ENCODE measurements around the gene CALY. TPM values are rescaled to one million over a fixed set of nuclear protein-coding genes. Genes with fewer than 3 reads are reported as not detected.

The CALY gene
- total and polyA plus RNA-seq, 7 donors = 0.05 TPM; not detected in 6

GRCh38 chr10:133314911-133315310, 21.8 kb downstream of the CALY start:
- intact Hi-C loops (cut with DNase I) = loop anchor here (5.0 to 10.0 kb wide), 2 partner anchors 57 to 480 kb away; partner anchors contain the start of gene ECHS1 (in 1 of the 2)

GRCh38 chr10:133313192-133313591, 23.5 kb downstream of the CALY start:
- peaks cover 0 to 37% of the 10 kb centered on the region in 2 donors for H3K36me3 ChIP-seq (ENCODE audit: insufficient read depth in 1 of 2, low read depth in 1 of 2)
- peaks cover 0 to 3% (median 0%) of the 10 kb centered on the region in 3 donors for H3K27me3 ChIP-seq (ENCODE audit: insufficient read depth in 3 of 3, low read length in 2 of 3)
- intact Hi-C loops (cut with DNase I) = loop anchor here (5.0 to 10.0 kb wide), 2 partner anchors 59 to 478 kb away; partner anchors contain the start of gene ECHS1 (in 1 of the 2)
- H3K4me1 ChIP-seq = peaks cover 5% of the 10 kb centered on the region
- 67 to 77% (median 67%) methylated on average over 4 of the region's 4 CpGs for WGBS, 3 donors
- H3K27ac ChIP-seq = peak overlapping the region; percentile 23
- H3K9me3 ChIP-seq = no peaks in the 10 kb centered on the region
- DNase-seq (no peak), ATAC-seq (no peak)
- no peak overlapping the region for H3K4me3 ChIP-seq
- no peak for TF ChIP-seq CTCF (IDR thresholded peaks at IDR 0.05)

More at GRCh38 chr10:133314911-133315310, 21.8 kb downstream of the CALY start:
- H3K4me1 ChIP-seq = peaks cover 5% of the 10 kb centered on the region
- WGBS, 3 donors = 87 to 90% (median 88%) methylated on average over 12 of the region's 12 CpGs
- no peaks in the 10 kb centered on the region for H3K9me3 ChIP-seq
- ATAC-seq = no peak
- no peak overlapping the region for H3K27ac ChIP-seq
- H3K36me3 ChIP-seq (ENCODE audit: insufficient read depth in 1 of 2, low read depth in 1 of 2) = peaks cover 0 to 35% of the 10 kb centered on the region in 2 donors
- no peak overlapping the region for H3K4me3 ChIP-seq
- DNase-seq = peak in 1 of 2 donors; percentile 34
- H3K27me3 ChIP-seq (ENCODE audit: insufficient read depth in 3 of 3, low read length in 2 of 3) = peaks cover 0 to 15% (median 3%) of the 10 kb centered on the region in 3 donors
- TF ChIP-seq CTCF (IDR thresholded peaks at IDR 0.05) = no peak

DNA sequence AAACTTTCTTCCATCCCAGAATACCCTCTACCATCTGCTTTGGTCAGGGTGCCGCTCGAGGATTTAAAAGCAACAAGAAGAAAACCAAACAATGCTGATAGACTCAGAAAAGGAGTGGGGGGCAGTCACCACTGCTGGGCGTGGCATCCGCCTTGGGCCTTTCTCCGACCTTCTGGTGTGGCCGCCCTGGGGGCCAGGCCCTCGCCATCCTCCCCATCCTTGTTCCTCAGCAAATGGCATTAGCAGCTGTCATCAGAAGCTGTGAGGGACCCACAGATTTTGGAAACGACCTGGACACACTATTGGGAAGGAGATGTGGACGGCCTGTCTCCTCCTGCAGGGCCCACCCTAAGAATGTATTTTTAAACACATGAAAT, 23.9 kb downstream of the CALY start:
- intact Hi-C loops (cut with DNase I) = loop anchor here (5.0 to 10.0 kb wide), 2 partner anchors 60 to 478 kb away; partner anchors contain the start of gene ECHS1 (in 1 of the 2)
- peaks cover 0 to 37% of the 10 kb centered on the region in 2 donors for H3K36me3 ChIP-seq (ENCODE audit: insufficient read depth in 1 of 2, low read depth in 1 of 2)

DNA sequence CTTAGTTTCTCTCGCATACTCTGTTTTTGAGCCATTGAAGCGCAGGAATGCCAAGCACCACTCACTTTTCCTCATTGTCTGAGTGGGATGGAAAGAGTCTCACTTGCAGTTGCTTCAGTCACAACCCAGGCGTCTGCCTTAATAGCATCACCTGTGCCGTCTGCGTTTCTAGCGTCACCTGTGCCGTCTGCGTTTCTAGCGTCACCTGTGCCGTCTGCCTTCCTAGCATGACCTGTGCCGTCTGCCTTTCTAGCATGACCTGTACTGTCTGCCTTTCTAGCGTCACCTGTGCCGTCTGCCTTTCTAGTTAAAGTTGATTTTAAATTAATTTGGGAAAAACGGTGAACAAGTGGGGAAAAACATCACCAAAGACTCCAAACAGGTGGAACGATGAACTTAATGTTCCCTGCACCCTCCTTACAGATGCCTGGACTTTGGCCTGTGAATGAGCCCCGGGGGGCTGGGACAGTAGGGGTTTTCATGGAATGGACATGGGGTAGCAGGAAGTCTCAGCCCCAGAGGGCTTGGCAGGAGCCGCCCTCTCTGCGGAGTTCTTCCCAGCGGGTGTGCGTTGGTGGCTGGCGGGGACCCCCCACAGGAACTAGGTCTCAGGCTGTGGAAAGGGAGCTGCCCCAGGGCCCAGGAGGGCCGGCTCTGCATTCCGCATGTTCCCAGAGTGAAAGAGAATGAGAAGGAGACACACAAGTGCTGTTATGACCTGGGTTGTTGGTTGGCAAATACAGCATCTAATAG, 24.5 kb downstream of the CALY start:
- Histone ChIP-seq H3K27me3 (ENCODE audit: insufficient read depth in 3 of 3, low read length in 2 of 3) (peaks cover 0 to 3% (median 0%) of the 10 kb centered on the region in 3 donors), H3K36me3 (ENCODE audit: insufficient read depth in 1 of 2, low read depth in 1 of 2) (peaks cover 0 to 37% of the 10 kb centered on the region in 2 donors), H3K27ac (no peak overlapping the region), H3K4me3 (no peak overlapping the region), H3K9me3 (no peaks in the 10 kb centered on the region), H3K4me1 (peaks cover 12% of the 10 kb centered on the region)
- no peak for TF ChIP-seq CTCF (IDR thresholded peaks at IDR 0.05)
- ATAC-seq (no peak), DNase-seq (no peak)
- intact Hi-C loops (cut with DNase I) = loop anchor here (5.0 to 10.0 kb wide), 2 partner anchors 60 to 477 kb away; partner anchors contain the start of gene ECHS1 (in 1 of the 2)
- 87 to 91% (median 89%) methylated on average over 23 of the region's 23 CpGs for WGBS, 3 donors

More for the DNA sequence above, 23.9 kb downstream of the CALY start:
- DNase-seq (no peak), ATAC-seq (no peak)
- H3K27ac ChIP-seq = no peak overlapping the region
- no peak for TF ChIP-seq CTCF (IDR thresholded peaks at IDR 0.05)
- H3K4me1 ChIP-seq = peaks cover 7% of the 10 kb centered on the region
- H3K9me3 ChIP-seq = no peaks in the 10 kb centered on the region
- 87 to 96% (median 91%) methylated on average over 9 of the region's 9 CpGs for WGBS, 3 donors
- H3K27me3 ChIP-seq (ENCODE audit: insufficient read depth in 3 of 3, low read length in 2 of 3) = peaks cover 0 to 3% (median 0%) of the 10 kb centered on the region in 3 donors
- no peak overlapping the region for H3K4me3 ChIP-seq

Data from psoas muscle (tissue), 8 donors.